GM10847 (cell line): ENCODE data around the gene EIF4E1B.

Experiments
- POLR2A ChIP-seq: IDR thresholded peaks from 2 replicates; pipeline ENCODE4 v1.6.1; 2011; ENCODE audit not compliant: insufficient read length; ENCODE audit errors: extremely low read depth

The EIF4E1B gene

DNA sequence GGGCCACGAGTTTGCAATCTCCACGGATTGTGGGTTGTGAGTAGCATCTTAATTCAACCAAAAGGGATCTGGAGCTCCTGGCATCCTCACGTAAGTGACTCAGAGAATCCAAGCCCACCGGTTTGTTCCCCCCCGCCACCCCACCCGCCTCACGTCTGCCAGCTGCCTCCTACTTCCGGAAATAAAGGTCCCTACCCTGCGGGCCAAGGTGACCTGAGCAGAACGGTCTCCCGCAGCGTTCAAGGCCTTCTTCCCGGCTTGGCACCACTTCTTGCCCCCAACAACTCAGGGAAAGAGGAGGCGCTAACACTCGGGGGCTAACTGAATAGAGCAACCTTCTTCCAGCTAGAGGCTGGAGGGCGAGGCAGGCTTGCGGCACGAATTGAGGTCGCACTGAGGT lies 11.7 kb upstream of the EIF4E1B start:
- no peak for TF ChIP-seq POLR2A

DNA sequence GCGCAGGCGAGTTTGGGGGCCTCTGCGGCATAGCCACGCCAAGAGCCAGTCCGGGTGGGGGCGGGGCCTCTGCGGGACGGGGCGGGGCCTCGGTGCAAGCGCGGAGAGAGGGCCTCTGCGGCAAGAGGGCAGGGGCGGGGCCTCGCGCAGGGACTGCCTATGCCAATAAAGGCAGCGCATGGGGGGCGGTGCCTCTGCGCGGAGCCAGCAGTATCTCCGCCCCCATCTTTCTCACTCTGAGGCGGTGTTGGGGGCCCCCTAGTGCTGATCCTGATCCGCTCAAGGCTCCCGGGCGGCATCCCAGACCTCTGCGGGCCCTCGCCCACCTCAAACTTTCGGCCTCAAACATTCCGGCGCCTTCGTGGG lies 11.3 kb upstream of the EIF4E1B start:
- no peak for TF ChIP-seq POLR2A

DNA sequence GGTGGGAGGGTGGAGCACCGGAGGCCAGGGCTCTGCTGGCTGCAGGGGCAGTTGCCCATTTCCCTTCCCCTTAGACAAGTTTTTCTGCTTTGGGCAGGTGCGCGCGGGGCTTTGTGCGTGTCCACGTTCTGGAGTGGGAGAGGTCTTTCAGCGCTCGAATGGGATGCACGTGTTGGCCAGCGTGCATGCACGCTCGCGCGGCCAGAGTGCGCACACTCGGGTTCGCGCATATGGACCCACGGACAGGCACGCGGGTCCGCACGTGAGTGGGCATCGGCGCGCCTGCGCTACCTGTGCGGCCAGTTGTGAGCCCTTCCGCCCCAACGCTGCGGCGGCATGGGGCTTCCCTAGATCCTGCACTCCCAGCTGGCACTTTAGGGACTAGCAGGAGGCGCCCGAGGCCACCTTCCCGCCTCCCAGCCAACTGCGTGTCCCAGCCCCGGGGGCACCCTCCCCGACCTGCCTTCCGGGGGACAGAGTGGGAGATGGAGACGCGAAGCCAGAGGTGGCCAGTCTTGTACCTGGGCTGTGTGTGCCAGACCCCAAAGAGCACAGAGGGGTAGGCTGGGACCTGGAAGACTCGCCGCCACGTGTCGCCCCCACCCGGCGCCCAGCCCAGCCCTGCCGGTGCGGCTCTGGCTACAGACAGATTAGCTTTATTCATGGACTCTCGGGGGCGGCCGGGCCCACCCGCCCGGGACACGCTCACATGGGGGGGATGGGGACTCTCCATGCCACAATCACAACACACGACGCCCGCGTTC lies 10.7 kb upstream of the EIF4E1B start:
- TF ChIP-seq POLR2A, result no peak

DNA sequence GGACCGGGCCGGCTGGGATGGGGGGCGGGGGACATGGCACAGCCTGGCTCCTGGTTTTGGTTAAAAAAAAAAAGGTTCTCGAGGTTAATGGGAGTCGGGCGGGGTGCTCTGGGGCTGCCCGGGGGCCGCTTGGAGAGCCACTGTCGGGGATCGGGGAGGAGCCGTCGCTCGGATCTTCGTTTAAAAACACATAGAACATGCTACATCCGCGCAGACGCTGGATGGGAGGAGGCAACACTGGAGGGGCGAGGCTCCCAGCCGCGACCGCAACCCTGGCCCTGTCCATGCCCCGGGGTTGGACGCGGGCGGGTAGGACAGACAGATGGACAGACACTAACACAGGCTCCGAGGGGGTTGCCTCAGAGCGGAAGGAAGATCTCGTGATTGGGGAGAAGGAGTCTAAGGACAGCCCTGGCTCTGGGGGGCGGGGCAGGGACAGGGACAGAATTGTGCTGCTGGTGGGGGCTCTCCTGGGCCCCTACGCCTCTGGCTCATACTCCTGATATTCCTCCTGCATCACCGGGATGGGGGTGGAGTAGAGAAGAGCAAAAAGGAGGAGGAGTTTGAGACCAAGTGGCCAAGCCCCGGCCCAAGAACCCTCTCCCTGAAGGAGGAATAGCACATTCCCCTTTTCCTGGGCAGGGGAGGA lies 10.0 kb upstream of the EIF4E1B start:
- no peak for TF ChIP-seq POLR2A

DNA sequence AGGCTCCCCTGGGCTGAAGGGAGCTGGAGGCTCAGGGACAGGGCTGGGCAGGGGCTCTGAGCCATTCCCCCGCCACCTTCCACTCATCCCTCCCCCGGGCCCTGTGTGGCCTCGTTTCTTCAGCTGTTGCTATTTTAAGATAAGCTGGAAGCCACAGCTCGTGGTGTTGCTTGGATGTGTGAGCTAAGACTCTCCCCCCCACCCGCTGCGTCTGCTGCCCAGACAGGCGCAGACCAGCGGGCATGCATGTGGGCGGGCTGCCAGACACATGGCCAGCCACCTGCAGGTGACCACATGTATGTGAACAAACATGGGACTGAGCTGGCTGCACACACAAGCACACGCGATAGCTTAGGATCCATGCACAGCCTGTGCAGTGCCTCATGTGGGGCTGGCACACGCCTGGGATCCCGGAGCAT lies 8.8 kb upstream of the EIF4E1B start:
- TF ChIP-seq POLR2A, result no peak

DNA sequence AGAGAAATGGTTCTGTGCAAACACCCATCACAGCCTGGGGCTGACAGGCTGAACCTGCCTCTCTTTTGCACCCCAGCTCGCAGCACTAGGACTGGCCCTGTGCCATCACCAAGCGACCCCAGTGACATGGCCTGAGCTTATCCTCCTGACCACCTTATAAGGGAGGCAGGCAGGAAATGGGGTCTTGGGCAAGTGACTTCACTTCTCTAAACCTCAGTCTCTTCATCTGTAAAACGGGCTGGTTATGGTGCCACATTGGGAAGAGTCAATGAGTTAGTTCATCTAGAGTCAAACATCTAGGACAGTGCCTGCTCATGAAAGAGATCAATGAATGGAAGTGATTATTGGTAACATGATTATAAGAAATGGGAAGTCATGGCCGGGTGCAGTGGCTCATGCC lies 6.3 kb upstream of the EIF4E1B start:
- TF ChIP-seq POLR2A, result no peak

DNA sequence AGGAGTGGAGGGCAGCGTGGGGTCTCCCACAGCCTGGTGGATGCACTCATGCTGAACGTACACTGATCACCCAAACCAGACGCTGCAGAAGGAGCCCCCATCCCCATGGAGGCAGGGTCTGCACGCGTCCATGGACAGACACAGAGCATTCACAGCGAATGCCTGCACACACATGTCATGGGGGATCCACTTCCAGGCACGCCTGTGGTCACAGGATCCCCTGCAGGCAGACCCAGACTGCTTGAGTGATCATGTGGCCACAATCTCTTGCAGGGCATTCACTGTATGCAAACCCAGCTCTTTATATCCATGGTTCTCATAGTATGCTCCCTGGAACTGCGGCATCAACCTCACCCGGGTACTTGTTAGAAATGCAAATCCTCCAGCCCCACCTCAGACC lies 5.5 kb upstream of the EIF4E1B start:
- TF ChIP-seq POLR2A, result no peak

DNA sequence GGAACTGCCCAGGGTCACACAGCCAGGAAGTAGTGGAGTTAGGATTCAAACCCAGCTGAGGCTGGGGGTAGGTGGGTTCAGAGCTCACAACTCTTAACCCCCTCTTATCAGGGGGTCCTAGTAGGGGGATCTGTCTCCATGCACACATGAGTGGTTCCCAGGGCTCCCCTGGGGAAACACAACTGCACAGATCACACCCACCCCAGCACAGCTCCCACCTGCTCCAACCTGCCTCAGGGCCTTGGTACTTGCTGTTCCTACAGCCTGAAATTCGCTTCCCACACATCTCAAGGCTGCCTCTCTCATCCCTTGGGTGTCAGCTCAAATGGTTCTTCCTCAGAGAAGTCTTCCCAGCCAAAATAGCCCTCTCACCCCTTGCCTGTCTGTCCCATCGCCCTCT lies 5.0 kb upstream of the EIF4E1B start:
- no peak for TF ChIP-seq POLR2A

DNA sequence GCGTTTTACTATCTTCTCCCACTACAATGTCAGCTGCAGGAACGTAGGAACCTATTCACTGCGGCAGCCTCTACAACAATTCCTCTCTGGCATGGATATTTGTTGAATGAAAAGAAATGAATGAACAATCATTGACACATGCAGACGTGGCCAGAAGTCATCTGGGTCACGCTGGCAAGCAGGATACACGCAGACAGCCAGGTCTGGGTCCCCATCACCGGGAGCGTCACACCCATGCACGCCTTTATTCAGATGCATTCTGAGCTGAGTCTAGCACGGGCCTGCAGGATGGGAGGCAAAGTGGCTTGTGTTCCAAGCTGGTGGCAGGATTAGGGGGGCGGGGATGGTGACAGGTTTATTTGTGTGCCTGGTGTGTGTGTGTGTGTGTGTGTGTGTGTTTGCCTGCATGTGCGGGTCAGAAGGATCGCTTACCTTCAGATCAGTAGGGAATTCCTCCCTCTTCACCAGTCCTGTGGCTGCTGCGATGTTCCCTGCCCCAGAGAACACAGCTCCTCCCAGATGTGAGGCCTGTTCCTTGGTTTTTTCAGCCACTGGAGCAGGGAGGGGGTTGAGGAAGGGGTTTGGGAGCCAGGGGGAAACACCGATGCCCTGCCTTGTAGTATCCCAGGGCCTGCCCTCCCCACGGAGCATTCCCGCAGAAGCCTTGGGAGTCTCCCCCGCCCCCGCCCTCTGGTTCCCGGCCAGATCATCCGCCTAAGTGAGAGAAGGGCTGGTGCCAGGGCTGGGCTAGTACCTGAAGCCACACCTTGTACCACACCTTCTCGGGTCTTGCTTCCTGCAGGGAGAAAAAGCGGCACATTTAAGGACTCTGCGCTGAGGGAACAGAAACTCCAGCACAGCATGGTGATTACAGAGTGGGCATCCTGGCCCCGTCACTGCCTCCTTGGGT lies 4.3 kb upstream of the EIF4E1B start:
- no peak for TF ChIP-seq POLR2A

DNA sequence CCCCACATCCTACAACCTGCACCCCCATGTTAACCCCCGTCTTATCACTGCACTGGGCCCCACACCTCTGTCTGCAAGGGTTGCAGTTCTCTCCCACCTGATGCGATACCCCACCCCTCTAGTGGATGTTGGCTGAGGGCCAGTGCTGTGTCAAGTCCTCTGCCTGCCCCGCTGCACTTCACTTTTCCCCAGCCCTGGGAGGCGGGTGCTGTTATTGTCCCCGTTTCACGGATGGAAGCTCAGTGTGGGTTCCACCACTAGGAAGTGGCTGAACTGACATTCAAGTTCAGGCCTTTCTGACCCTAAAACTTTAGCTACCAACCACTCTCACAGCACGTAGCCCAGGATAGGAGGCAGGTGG lies 3.6 kb upstream of the EIF4E1B start:
- no peak for TF ChIP-seq POLR2A

DNA sequence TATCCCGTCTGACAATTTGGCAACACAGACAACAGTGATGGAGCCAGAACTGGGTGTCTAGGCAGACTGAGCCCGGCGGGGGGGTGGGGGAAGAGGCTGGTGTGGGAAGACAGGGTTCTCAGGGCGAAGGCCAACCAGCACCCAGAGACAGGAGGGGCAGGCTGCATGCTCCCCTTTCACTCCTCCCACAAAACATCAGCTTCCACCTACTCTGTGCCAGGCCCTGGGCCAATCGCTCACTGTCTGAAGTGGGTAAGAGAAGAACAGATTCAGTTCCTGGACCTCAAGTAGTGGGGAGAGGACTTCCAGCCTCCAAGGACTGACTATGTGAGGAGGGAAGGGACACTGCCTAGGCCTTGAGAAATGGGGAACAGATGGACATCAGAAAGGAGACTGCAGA lies 2.9 kb upstream of the EIF4E1B start:
- TF ChIP-seq POLR2A, result no peak

DNA sequence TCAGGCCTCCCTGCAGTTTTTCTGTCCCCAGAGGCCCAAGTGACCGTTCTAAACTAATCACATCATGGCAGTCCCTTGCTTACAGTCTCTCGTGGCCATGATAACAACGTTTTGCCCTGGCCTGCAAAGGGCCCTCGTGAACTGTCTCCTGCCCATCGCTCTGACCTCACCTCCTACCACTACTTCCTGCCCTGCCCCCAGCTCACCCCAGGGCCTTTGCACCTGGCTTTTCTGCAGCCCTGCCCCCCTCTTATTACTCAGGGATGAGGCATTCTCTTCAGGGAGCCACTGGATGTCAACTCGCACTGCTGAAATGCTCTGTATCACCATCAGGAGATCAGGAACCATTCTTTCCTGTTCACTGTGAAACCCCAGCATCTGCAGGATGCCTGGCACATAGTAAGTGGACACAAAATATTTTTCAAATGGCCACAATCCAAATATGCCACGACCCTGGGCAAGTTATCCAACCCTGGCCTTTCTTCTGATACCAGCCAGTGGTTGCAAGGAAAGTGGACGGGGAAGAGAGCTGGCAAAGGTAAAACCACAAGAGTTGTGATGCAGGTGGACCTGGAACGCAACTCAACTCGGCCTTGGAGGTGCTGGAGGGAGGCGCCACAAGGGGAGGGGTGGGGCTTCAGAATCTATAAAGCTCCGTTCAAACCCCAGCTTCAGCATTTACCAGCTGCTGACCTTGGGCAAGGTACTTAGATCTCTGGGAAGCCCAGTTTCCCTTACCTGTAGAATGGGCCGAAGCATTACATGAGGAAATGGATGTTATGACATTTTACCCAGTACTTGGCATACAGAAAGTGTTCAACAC lies 1.9 kb upstream of the EIF4E1B start:
- TF ChIP-seq POLR2A, result no peak

DNA sequence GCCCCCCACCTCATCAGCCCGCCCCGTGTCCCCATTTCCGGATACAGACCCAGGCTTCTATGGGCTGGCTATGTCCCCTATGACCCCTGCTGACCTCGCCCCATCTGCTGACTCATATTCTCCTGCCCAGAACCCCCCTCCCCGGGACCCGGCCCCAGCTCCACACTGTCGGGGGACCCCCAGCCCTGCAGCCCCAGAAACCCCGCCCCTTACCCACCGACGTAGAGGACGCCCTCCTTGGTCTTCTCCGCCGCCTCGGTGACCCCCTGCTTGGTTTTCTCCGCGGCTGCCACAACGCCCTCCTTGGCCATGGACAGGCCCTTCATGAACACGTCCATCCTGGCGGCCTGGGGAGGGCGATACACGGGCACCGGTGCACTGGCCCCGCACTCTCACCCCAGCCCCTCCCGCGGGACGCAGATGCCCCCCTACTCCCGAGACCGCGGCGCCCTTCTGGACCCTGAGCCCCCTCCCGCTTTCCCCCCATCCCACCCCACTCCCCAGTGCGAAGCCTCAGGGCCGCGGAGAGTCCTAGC lies 1.1 kb upstream of the EIF4E1B start:
- no peak for TF ChIP-seq POLR2A

DNA sequence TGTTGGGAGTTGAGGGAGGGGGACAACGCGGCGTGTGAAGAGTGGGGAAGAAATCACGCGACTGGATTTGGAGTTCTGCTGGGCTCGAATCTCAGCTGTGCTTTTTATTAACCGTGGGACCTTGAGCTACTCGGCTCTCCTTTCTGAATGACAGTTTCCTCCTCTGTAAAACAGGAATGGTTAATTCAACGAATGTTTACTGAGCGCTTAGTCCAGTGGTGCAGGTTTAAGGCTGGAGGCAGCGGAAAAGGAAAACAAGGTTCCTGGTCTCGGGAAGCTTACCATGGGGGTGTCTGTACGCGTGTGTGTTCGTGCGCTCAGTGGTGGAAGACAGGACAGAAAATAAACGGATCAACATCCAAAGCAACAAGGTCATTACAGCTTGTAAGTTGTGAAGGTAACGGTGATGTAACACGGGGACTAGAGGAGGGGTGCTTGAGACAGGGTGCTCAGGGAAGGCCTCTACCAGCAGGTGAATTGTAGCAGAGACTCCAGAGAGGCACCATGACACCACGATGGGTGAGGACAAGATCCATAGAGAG lies 277 bp downstream of the EIF4E1B start:
- no peak for TF ChIP-seq POLR2A
